ENCODE results near the gene HRG. TPM values are rescaled to one million over a fixed set of nuclear protein-coding genes. Genes with fewer than 3 reads are reported as not detected.

The HRG gene
- polyA plus RNA-seq, 3 donors, result not detected

DNA sequence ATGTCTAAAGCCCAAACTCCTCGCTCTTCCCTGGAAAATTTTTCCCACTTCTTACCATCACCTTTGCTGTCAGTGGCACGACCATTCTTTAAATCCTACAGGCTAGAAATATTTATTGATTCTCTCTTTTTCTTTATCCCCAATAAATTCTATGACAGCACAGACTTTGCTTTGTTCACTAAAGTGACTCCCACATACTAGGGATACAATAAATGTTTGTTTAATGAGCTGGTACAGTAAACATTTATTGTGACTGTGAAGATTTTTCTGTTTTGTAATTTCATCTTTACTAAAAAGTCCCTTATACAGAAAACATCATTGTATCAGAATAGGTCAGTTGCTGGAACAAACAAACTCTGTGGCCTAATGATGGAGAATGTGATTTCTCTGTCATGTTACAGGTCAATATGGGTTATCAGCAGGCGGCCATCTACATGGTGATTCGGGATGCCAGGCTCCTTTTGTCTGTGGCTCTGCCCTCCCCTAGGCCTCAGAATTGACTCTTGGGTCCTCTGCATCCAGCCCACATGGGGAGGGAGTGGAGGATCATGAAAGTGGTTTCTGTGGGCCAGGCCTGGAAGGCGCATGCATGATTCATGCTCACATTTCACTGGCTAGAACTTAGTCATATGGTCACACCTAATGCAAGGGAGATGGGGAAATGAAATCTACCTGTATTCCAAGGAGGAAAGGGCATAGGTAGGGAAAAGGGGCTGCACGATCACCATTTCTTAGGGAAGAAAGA, 28.6 kb downstream of the HRG start:
- no peaks in the 10 kb centered on the region for H3K9me3 Mint-ChIP-seq
- H4K20me1 ChIP-seq (ENCODE audit: insufficient read depth, low read length), result no peaks in the 10 kb centered on the region
- no peaks in the 10 kb centered on the region for H3K4me1 Mint-ChIP-seq
- no peak overlapping the region for H3K4me3 Mint-ChIP-seq
- H3K9me3 ChIP-seq (replicated peaks in 1 of 2; ENCODE audit: control insufficient read depth in 1 of 2, insufficient read depth in 1 of 2, low read length in 2 of 2), result no peaks in the 10 kb centered on the region
- peaks cover 0 to 2% of the 10 kb centered on the region in 2 donors for H3K27me3 ChIP-seq (ENCODE audit: control insufficient read depth in 2 of 2, insufficient read depth in 2 of 2, low read length in 2 of 2)
- peaks cover 0 to 11% (median 4%) of the 10 kb centered on the region in 3 donors for H3K27me3 Mint-ChIP-seq (ENCODE audit: low read depth in 3 of 3)
- H3K9ac ChIP-seq (ENCODE audit: insufficient read depth, low read length, poor library complexity, severe bottlenecking), result no peak overlapping the region
- no peaks in the 10 kb centered on the region for H3K36me3 ChIP-seq (replicated peaks in 1 of 2; ENCODE audit: control insufficient read depth in 1 of 2, insufficient read depth in 2 of 2, low read length in 2 of 2)
- H3K4me3 ChIP-seq (replicated peaks in 1 of 3; ENCODE audit: low read depth in 2 of 3, low read length in 3 of 3), result no peak overlapping the region
- TF ChIP-seq, protein P1, sequence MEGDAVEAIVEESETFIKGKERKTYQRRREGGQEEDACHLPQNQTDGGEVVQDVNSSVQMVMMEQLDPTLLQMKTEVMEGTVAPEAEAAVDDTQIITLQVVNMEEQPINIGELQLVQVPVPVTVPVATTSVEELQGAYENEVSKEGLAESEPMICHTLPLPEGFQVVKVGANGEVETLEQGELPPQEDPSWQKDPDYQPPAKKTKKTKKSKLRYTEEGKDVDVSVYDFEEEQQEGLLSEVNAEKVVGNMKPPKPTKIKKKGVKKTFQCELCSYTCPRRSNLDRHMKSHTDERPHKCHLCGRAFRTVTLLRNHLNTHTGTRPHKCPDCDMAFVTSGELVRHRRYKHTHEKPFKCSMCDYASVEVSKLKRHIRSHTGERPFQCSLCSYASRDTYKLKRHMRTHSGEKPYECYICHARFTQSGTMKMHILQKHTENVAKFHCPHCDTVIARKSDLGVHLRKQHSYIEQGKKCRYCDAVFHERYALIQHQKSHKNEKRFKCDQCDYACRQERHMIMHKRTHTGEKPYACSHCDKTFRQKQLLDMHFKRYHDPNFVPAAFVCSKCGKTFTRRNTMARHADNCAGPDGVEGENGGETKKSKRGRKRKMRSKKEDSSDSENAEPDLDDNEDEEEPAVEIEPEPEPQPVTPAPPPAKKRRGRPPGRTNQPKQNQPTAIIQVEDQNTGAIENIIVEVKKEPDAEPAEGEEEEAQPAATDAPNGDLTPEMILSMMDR (IDR thresholded peaks at IDR 0.05), result no peak
- H3K27ac Mint-ChIP-seq, result no peak overlapping the region
- H3K79me2 ChIP-seq (ENCODE audit: insufficient read depth, low read length), result no peaks in the 10 kb centered on the region
- no peak overlapping the region for H3K4me2 ChIP-seq (replicated peaks; ENCODE audit: extremely low read depth, low read length, poor library complexity, severe bottlenecking)
- no peak overlapping the region for H2AFZ ChIP-seq (ENCODE audit: insufficient read depth, low read depth, low read length, poor library complexity, severe bottlenecking)
- intact Hi-C loops (cut with micrococcal nuclease), result no loop called here
- no peaks in the 10 kb centered on the region for H3K4me1 ChIP-seq (ENCODE audit: control insufficient read depth in 1 of 2, insufficient read depth in 2 of 2, low read length in 2 of 2)
- WGBS (ENCODE audit: insufficient coverage), result 93% methylated on average over 4 of the region's 6 CpGs
- DNase-seq, result no peak
- H3K36me3 Mint-ChIP-seq, result no peaks in the 10 kb centered on the region
- H3K27ac ChIP-seq (ENCODE audit: low read depth in 1 of 2, low read length in 2 of 2), result no peak overlapping the region

DNA sequence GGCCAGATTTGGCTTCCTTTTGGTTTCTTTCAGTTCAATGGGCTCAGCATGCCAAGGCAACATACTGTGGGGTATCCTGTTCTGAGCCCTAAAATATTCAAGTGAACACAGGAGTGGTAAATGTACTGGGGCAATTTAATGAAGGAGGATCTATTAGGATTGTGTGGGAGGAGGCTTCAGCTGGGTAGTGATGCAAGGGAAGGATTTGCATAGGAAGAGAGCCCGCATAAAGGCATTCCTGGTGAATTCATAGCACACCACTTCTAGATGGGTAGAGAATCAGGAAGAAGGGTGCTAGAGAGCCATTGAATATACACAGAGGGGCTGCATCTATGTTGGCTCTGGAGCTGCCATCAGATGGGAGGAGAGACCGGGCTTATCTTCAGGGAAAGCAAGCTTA, 30.7 kb downstream of the HRG start:
- Histone ChIP-seq H3K27me3 (ENCODE audit: control insufficient read depth in 2 of 2, insufficient read depth in 2 of 2, low read length in 2 of 2) (no peaks in the 10 kb centered on the region), H3K79me2 (ENCODE audit: insufficient read depth, low read length) (no peaks in the 10 kb centered on the region), H3K27ac (ENCODE audit: low read depth in 1 of 2, low read length in 2 of 2) (no peak overlapping the region), H3K9ac (ENCODE audit: insufficient read depth, low read length, poor library complexity, severe bottlenecking) (no peak overlapping the region), H3K4me3 (replicated peaks in 1 of 3; ENCODE audit: low read depth in 2 of 3, low read length in 3 of 3) (no peak overlapping the region), H3K36me3 (replicated peaks in 1 of 2; ENCODE audit: control insufficient read depth in 1 of 2, insufficient read depth in 2 of 2, low read length in 2 of 2) (no peaks in the 10 kb centered on the region), H3K4me1 (ENCODE audit: control insufficient read depth in 1 of 2, insufficient read depth in 2 of 2, low read length in 2 of 2) (no peaks in the 10 kb centered on the region), H4K20me1 (ENCODE audit: insufficient read depth, low read length) (no peaks in the 10 kb centered on the region), H2AFZ (ENCODE audit: insufficient read depth, low read depth, low read length, poor library complexity, severe bottlenecking) (no peak overlapping the region), H3K9me3 (replicated peaks in 1 of 2; ENCODE audit: control insufficient read depth in 1 of 2, insufficient read depth in 1 of 2, low read length in 2 of 2) (no peaks in the 10 kb centered on the region), H3K4me2 (replicated peaks; ENCODE audit: extremely low read depth, low read length, poor library complexity, severe bottlenecking) (no peak overlapping the region)
- 60% methylated on average over 1 of the region's 2 CpGs for WGBS (ENCODE audit: insufficient coverage)
- H3K27ac Mint-ChIP-seq, result no peak overlapping the region
- no peaks in the 10 kb centered on the region for H3K4me1 Mint-ChIP-seq
- no peak overlapping the region for H3K4me3 Mint-ChIP-seq
- peaks cover 0 to 8% (median under 1%) of the 10 kb centered on the region in 3 donors for H3K27me3 Mint-ChIP-seq (ENCODE audit: low read depth in 3 of 3)
- H3K36me3 Mint-ChIP-seq, result no peaks in the 10 kb centered on the region
- TF ChIP-seq, protein P1 (IDR thresholded peaks at IDR 0.05), result no peak
- H3K9me3 Mint-ChIP-seq, result no peaks in the 10 kb centered on the region
- DNase-seq, result no peak
- intact Hi-C loops (cut with micrococcal nuclease), result no loop called here
